Pulmonary artery endothelial cell (primary cell): ENCODE data around the gene HIRIP3. TPM values are rescaled to one million over a fixed set of nuclear protein-coding genes. Genes with fewer than 3 reads are reported as not detected.

Experiments
- DNase-seq: peaks from one replicate; pipeline ENCODE4 v3.0.0-alpha.2; 2011; ENCODE audit warnings: low read depth, low spot score
- total RNA-seq: library from RNA; depleted of rRNA; stranded (reverse); fragments of >200 nt; gene quantifications from 2 replicates; pipeline ENCODE4 v1.2.3, GENCODE V29; 2014

Gene HIRIP3
- total RNA-seq, 1 donor from 2014 or later: 7.5 TPM

- no peak for DNase-seq
These were observed 10.7 kb downstream of the HIRIP3 start for GRCh38 chr16:29984764-29985147.

GRCh38 chr16:29984137-29984763 lies 11.2 kb downstream of the HIRIP3 start:
- no peak for DNase-seq

GRCh38 chr16:29983420-29984136 lies 11.8 kb downstream of the HIRIP3 start:
- DNase-seq: no peak

GRCh38 chr16:29982560-29983419 lies 12.6 kb downstream of the HIRIP3 start:
- DNase-seq: no peak

- no peak for DNase-seq
These were observed 16.7 kb downstream of the HIRIP3 start for GRCh38 chr16:29978564-29979270.

- no peak for DNase-seq
These were observed 17.3 kb downstream of the HIRIP3 start for GRCh38 chr16:29978081-29978480.

- no peak for DNase-seq
These were observed 18.2 kb downstream of the HIRIP3 start for GRCh38 chr16:29977063-29977825.

GRCh38 chr16:29975811-29976511 lies 19.5 kb downstream of the HIRIP3 start:
- DNase-seq: no peak

- DNase-seq: no peak
These were observed 20.3 kb downstream of the HIRIP3 start for GRCh38 chr16:29975134-29975538.

- peak; percentile 67 for DNase-seq
These were observed 20.9 kb downstream of the HIRIP3 start for GRCh38 chr16:29974291-29975133.

- peak; percentile 97 for DNase-seq
These were observed 21.8 kb downstream of the HIRIP3 start, which contains the start of gene TAOK2 for GRCh38 chr16:29973384-29974246. Gene TAOK2, plus strand, starts transcription at chr16:29973868. Its CDS starts 3,905 bp downstream, at chr16:29977773.

GRCh38 chr16:29972992-29973383 lies 22.4 kb downstream of the HIRIP3 start:
- no peak for DNase-seq

- no peak for DNase-seq
These were observed 22.9 kb downstream of the HIRIP3 start for GRCh38 chr16:29972500-29972899.

GRCh38 chr16:29971304-29971703 lies 24.1 kb downstream of the HIRIP3 start:
- DNase-seq: no peak

GRCh38 chr16:29968205-29968604 lies 27.2 kb downstream of the HIRIP3 start:
- DNase-seq: no peak

GRCh38 chr16:29963021-29963743 lies 32.2 kb downstream of the HIRIP3 start:
- no peak for DNase-seq

- DNase-seq: no peak
These were observed 32.9 kb downstream of the HIRIP3 start for GRCh38 chr16:29962344-29962994.
